Gastroesophageal sphincter (tissue), 3 donors: Measurements from ENCODE around the gene SLC66A1.

ENCODE experiments used
- CTCF ChIP-seq, 4 experiments: fragments of 200-600 bp in 2 of 4; fragments of 450-650 bp in 2 of 4; sonication (generic) in 1 of 4; IDR thresholded peaks; one replicate each; pipeline ENCODE4 v1.5.1; 2017 to 2019; ENCODE audit warnings: antibody characterized with exemption in 4 of 4, mild to moderate bottlenecking in 2 of 4, moderate library complexity in 2 of 4
- EP300 ChIP-seq: sonication (generic); formaldehyde crosslinking; IDR thresholded peaks from one replicate; pipeline ENCODE4 v1.6.1; 2017; ENCODE audit warnings: antibody characterized with exemption, mild to moderate bottlenecking
- POLR2A ChIP-seq, 2 donors: fragments of 450-650 bp; IDR thresholded peaks; one replicate each; pipeline ENCODE4 v1.6.1; 2017; ENCODE audit warnings: antibody characterized with exemption in 2 of 2, mild to moderate bottlenecking in 2 of 2, moderate library complexity in 1 of 2
- POLR2AphosphoS5 ChIP-seq: sonication (generic); formaldehyde crosslinking; IDR thresholded peaks from one replicate; pipeline ENCODE4 v1.6.1; 2017; ENCODE audit warnings: antibody characterized with exemption

DNA sequence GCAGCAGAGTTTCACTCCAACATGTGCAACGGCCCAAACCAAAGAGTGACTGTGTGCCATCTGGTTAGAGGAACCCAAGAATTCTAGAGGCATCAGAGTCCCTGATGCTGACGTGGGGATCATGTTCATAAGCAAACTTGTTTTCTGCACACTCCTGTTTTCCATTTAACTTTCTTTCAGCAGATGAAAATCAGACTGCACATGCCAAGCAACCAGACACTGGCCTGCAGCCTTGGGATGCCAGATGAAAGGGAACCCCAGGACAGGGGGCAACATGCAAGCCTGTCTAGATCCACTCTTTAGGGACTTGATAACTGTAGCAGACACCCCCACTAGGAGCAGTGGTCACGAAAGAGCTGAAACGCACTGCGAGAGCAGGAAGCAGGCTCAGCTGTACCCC lies 56.8 kb downstream of the SLC66A1 start:
- TF ChIP-seq POLR2A (IDR thresholded peaks at IDR 0.05): no peak
- no peak for TF ChIP-seq CTCF (IDR thresholded peaks at IDR 0.05)
- no peak for TF ChIP-seq POLR2AphosphoS5
- no peak for TF ChIP-seq EP300
